HG03066 (cell line): ENCODE data around the gene NOP53.
"Not testable (repeated sequence)": the region's sequence is repeated elsewhere in the genome, so short reads cannot be mapped to it uniquely, and the experiment has no call there.

Experiments used
- ATAC-seq: cut with Tn5 transposase; IDR thresholded peaks from one replicate; pipeline ENCODE4 v1.9.1; 2021; ENCODE audit warnings: low read depth; ENCODE audit not compliant: unreplicated experiment

NOP53 gene

DNA sequence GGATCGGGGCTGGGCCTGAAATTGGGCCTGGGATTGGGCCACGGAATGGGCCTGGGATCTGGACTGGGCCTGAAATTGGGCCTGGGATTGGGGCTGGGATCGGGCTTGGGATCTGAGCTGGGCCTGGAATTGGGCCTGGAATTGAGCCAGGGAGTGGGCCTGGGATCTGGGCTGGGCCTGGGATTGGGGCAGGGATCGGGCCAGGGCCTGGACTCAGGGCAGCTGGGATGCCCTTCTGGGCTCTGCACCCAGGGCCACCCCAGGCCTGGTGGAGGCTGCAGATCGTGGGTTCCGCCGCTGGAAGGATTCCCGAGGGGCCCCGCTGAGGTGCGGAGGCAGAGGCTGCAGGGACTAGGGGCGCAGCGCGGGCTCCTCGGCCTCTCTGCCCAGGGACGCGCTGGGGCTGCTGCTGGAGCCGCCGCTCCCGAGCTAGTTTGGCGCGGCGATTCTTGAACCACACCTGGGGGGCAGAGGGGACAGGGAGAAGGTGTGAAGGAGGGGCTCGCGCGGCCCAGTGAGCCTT lies 57.2 kb downstream of the NOP53 start:
- no peak for ATAC-seq

DNA sequence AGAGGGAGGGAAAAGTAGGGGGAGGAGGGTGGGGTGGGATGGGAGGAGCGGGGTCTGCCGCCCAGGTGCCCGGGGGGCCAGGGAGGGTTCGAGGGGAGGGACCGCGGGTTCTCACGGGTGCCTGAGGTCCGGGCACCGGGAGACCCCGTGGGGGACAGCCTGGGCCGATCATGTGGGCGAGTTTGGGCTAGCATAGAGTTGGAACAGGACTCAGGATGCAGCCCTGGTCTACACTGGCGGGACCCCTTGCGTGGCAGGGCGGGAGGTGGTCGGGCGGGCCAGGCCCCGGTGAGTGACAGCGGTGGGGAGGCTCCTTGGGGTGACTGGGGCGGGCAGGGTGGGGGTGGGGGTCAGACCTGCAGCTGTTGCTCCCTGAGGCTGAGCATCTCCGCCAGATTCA lies 57.8 kb downstream of the NOP53 start:
- not testable (repeated sequence) for ATAC-seq

DNA sequence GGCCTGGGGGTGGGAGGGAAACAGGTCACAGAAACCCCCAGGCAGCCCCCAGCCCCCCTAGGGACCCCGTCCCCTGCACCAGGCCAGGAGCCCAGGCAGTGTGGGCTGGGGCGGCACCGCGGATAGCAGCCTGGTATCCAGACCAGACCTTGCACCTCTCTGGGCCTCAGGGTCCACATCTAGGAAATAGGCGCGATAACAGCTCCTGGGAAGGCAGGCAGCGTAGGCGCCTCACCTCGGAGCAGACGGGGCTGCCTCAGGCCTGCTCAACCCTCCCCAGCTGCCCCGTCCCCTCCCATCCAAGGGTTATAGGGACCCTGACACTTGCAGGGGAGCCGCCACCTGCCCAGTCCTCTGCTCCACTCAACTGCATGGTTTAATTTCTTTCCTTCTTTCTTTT lies 58.3 kb downstream of the NOP53 start:
- not testable (repeated sequence) for ATAC-seq

- not testable (repeated sequence) for ATAC-seq
Measured at GRCh38 chr19:47804451-47804850, 59.1 kb downstream of the NOP53 start, which contains the start of gene TPRX1. TSS of gene TPRX1 (minus strand) at chr19:47804551. CDS start at chr19:47804539, 12 bp downstream.

DNA sequence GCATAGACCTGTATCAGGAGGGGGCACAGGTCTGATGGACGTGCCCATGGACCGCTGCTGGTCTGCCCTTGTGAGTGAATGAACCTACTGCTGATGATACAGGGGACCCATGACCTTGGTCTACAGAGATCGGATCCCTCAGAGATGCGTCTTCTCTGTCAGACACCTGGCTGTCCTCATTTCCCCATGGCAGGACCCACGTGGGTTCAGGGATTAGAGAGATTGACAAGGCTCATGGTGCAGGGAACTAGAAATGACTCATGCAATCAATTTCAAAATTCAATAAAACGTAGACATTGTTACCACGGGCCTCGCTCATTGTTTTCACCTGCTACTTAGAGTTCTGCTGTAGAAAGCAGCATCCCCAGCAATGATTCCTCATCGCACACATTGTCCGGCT lies 60.0 kb downstream of the NOP53 start:
- no peak for ATAC-seq

- ATAC-seq, result no peak
Measured at GRCh38 chr19:47806435-47806834, 61.1 kb downstream of the NOP53 start.
